SH-SY5Y (cell line): ENCODE data around the gene CACNA1I.

Source experiments
- GATA2 ChIP-seq: IDR thresholded peaks from 2 replicates; pipeline ENCODE4 v1.6.1; 2011; ENCODE audit warnings: mild to moderate bottlenecking, low read depth, low read length
- GATA3 ChIP-seq: IDR thresholded peaks from 2 replicates; pipeline ENCODE4 v1.6.1; 2011; ENCODE audit warnings: low read depth, mild to moderate bottlenecking, low read length, moderate library complexity

GRCh38 chr22:39677967-39678366 lies 107.4 kb downstream of the CACNA1I start:
- TF ChIP-seq GATA3, result no peak
- TF ChIP-seq GATA2, result no peak
